GM23338 (cell line): Measurements from ENCODE around the gene MOB3B. TPM values are rescaled to one million over a fixed set of nuclear protein-coding genes. Genes with fewer than 3 reads are reported as not detected.

ENCODE experiments used
- ATAC-seq: fragments of 200-7000 bp; cut with Tn5 transposase; 3 replicates; pipeline ENCODE4 v1.9.1; 2020
- DNase-seq: peaks from one replicate; pipeline ENCODE4 v3.0.0-alpha.2; 2015; ENCODE audit warnings: low spot score
- H2AFZ ChIP-seq: fragments of 200-600 bp; sonication (generic); 2 replicates; pipeline ENCODE4 v1.8.0; 2016; ENCODE audit warnings: antibody characterized with exemption, mild to moderate bottlenecking, moderate library complexity
- H3F3A ChIP-seq: fragments of 200-600 bp; sonication (generic); replicated peaks from 2 replicates; pipeline ENCODE4 v1.8.0; 2017; ENCODE audit warnings: antibody characterized with exemption, mixed run types, low read depth
- H3K27ac ChIP-seq: fragments of 200-600 bp; sonication (generic); 2 replicates; pipeline ENCODE4 v1.6.1; 2016; ENCODE audit warnings: low read depth
- H3K27me3 ChIP-seq: fragments of 200-600 bp; sonication (generic); 2 replicates; pipeline ENCODE4 v1.8.0; 2016; ENCODE audit warnings: mild to moderate bottlenecking, mixed run types, moderate library complexity; ENCODE audit not compliant: insufficient read depth
- H3K36me3 ChIP-seq: fragments of 200-600 bp; sonication (generic); 2 replicates; pipeline ENCODE4 v1.8.0; 2016; ENCODE audit warnings: mild to moderate bottlenecking; ENCODE audit not compliant: insufficient read depth
- H3K4me1 ChIP-seq: fragments of 200-600 bp; sonication (generic); 2 replicates; pipeline ENCODE4 v1.8.0; 2016; ENCODE audit warnings: mild to moderate bottlenecking, moderate library complexity; ENCODE audit not compliant: insufficient read depth
- H3K4me2 ChIP-seq: fragments of 200-600 bp; sonication (generic); 2 replicates; pipeline ENCODE4 v1.7.1; 2017; ENCODE audit warnings: mixed run types
- H3K4me3 ChIP-seq: fragments of 200-600 bp; sonication (generic); 2 replicates; pipeline ENCODE4 v1.6.1; 2016; ENCODE audit warnings: mixed run types
- H3K79me2 ChIP-seq: fragments of 200-600 bp; sonication (generic); replicated peaks from 2 replicates; pipeline ENCODE4 v1.8.0; 2017; ENCODE audit warnings: mild to moderate bottlenecking; ENCODE audit not compliant: insufficient read depth
- H3K9me2 ChIP-seq: fragments of 200-600 bp; sonication (generic); 2 replicates; pipeline ENCODE4 v1.8.0; 2017; ENCODE audit not compliant: insufficient read depth
- H4K20me1 ChIP-seq: fragments of 200-600 bp; sonication (generic); replicated peaks from 2 replicates; pipeline ENCODE4 v1.8.0; 2017; ENCODE audit warnings: mild to moderate bottlenecking; ENCODE audit not compliant: insufficient read depth
- H3K27ac Mint-ChIP-seq: 2 replicates; pipeline ENCODE4 v1.8.0; 2020; ENCODE audit warnings: inconsistent platforms, mild to moderate bottlenecking, moderate library complexity, mixed read lengths
- H3K27me3 Mint-ChIP-seq: 3 replicates; pipeline ENCODE4 v1.8.0; 2022; ENCODE audit warnings: low read depth, mild to moderate bottlenecking, moderate library complexity, mixed read lengths, inconsistent platforms; ENCODE audit not compliant: insufficient read depth, poor library complexity
- H3K36me3 Mint-ChIP-seq: 3 replicates; pipeline ENCODE4 v1.8.0; 2021; ENCODE audit warnings: low read depth, mild to moderate bottlenecking, inconsistent platforms, moderate library complexity, mixed read lengths
- H3K4me1 Mint-ChIP-seq: 3 replicates; pipeline ENCODE4 v1.8.0; 2020; ENCODE audit warnings: mild to moderate bottlenecking, inconsistent platforms, mixed read lengths
- H3K4me3 Mint-ChIP-seq: 3 replicates; pipeline ENCODE4 v1.8.0; 2021; ENCODE audit warnings: moderate library complexity, mild to moderate bottlenecking, inconsistent platforms, mixed read lengths
- H3K9me3 Mint-ChIP-seq: 3 replicates; pipeline ENCODE4 v1.8.0; 2020; ENCODE audit warnings: moderate library complexity, mild to moderate bottlenecking, inconsistent platforms, mixed read lengths
- EZH2 ChIP-seq: fragments of 200-600 bp; sonication (generic); IDR thresholded peaks from one replicate; pipeline ENCODE4 v1.8.0; 2017; ENCODE audit warnings: antibody characterized with exemption, mild to moderate bottlenecking, low read depth; ENCODE audit not compliant: unreplicated experiment
- EZH2phosphoT487 ChIP-seq: fragments of 200-600 bp; sonication (generic); IDR thresholded peaks from one replicate; pipeline ENCODE4 v1.8.1; 2018; ENCODE audit warnings: antibody characterized with exemption; ENCODE audit not compliant: unreplicated experiment
- JUNB ChIP-seq: IDR thresholded peaks from one replicate; pipeline ENCODE4 v1.6.1; 2016; ENCODE audit warnings: antibody characterized with exemption; ENCODE audit not compliant: unreplicated experiment
- NANOG ChIP-seq: IDR thresholded peaks from 2 replicates; pipeline ENCODE4 v1.6.1; 2016; ENCODE audit warnings: antibody characterized with exemption, borderline replicate concordance
- POLR2AphosphoS5 ChIP-seq: IDR thresholded peaks from 2 replicates; pipeline ENCODE4 v1.6.1; 2016; ENCODE audit warnings: antibody characterized with exemption, low read depth
- STAT1 ChIP-seq: IDR thresholded peaks from one replicate; pipeline ENCODE4 v1.6.1; 2016; ENCODE audit warnings: antibody characterized with exemption; ENCODE audit not compliant: unreplicated experiment
- ZNF114 ChIP-seq: fragments of 250-450 bp; sonication (Bioruptor Pico); IDR thresholded peaks from 2 replicates; pipeline ENCODE4 v1.5.0; 2020; ENCODE audit warnings: mild to moderate bottlenecking, moderate library complexity
- ZNF331 ChIP-seq: fragments of 250-450 bp; sonication (Bioruptor Pico); IDR thresholded peaks from 2 replicates; pipeline ENCODE4 v1.5.0; 2020; ENCODE audit warnings: low read depth, mild to moderate bottlenecking, moderate library complexity
- polyA plus RNA-seq: library from polyadenylated mRNA; unstranded; fragments of >200 nt; fragmentation: Nextera tagmentation; extraction: Ambion mirVana; gene quantifications from 2 replicates; pipeline ENCODE4 v1.2.1, GENCODE V29; 2016
- total RNA-seq: library from RNA; depleted of rRNA; stranded (reverse); fragments of >200 nt; shearing (Covaris generic); gene quantifications from 2 replicates; pipeline ENCODE4 v1.2.3, GENCODE V29; 2014
- TF ChIP-seq, protein P1 (sequence below), 2 experiments: fragments of 200-600 bp in 1 of 2; sonication (generic) in 1 of 2; conservative IDR thresholded peaks; 2 replicates each; pipeline versions ENCODE4 v1.5.1 to v1.6.1; 2016 to 2017; ENCODE audit warnings: antibody characterized with exemption in 2 of 2, low read depth in 2 of 2, mild to moderate bottlenecking in 2 of 2, moderate library complexity in 1 of 2
- TF ChIP-seq, protein P2 (sequence below): IDR thresholded peaks from one replicate; pipeline ENCODE4 v1.6.1; 2018; ENCODE audit warnings: antibody characterized with exemption; ENCODE audit not compliant: unreplicated experiment
- TF ChIP-seq, protein P3 (sequence below): fragments of 250-450 bp; sonication (Bioruptor Pico); IDR thresholded peaks from 2 replicates; pipeline ENCODE4 v1.5.0; 2020; ENCODE audit warnings: mild to moderate bottlenecking, moderate library complexity

The MOB3B gene
- total and polyA plus RNA-seq, 2 experiments from 2014 or later: 7.6 to 12.1 TPM

DNA sequence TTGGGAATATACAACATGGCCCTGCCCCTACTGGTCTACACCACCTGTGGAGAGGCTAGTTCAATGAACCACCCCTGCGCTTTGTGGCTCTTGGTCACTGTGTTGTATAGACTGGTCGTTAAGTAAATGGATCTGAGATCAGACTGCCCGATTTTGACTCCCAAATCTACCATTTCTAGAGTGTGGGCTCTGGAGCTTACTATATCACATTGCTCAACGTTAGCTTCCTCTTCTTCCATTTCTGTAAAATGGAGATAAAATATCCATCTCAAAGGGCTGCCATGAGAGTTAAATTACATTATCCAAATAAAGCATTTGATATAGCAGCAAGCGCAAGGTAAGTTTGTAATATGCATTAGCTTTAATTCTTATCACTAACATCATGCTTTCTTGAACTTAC lies 58.2 kb downstream of the MOB3B start:
- Histone ChIP-seq H3K4me1 (peaks cover 8% of the 10 kb centered on the region; the same call in 1 of the 2 replicates), H3K36me3 (no peaks in the 10 kb centered on the region; the same call in 1 of the 2 replicates), H3K27ac (no peak overlapping the region), H3K27me3 (no peaks in the 10 kb centered on the region), H3K9me2 (no peaks in the 10 kb centered on the region), H3F3A (no peaks in the 10 kb centered on the region), H3K4me2 (no peak overlapping the region), H3K79me2 (no peaks in the 10 kb centered on the region), H4K20me1 (no peaks in the 10 kb centered on the region), H3K4me3 (no peak overlapping the region), H2AFZ (no peak overlapping the region)
- Mint-ChIP-seq H3K36me3 (peaks cover 2% of the 10 kb centered on the region; the same call in 2 of the 3 replicates), H3K9me3 (no peaks in the 10 kb centered on the region; the same call in 2 of the 3 replicates), H3K4me1 (peaks cover 36% of the 10 kb centered on the region), H3K4me3 (no peak overlapping the region), H3K27ac (no peak overlapping the region), H3K27me3 (peaks cover 11% of the 10 kb centered on the region)
- DNase-seq (no peak), ATAC-seq (no peak)
- TF ChIP-seq ZNF331 (no peak), EZH2phosphoT487 (no peak), ZNF114 (no peak), JUNB (no peak), NANOG (no peak), POLR2AphosphoS5 (no peak), EZH2 (no peak)
- TF ChIP-seq, protein P1, sequence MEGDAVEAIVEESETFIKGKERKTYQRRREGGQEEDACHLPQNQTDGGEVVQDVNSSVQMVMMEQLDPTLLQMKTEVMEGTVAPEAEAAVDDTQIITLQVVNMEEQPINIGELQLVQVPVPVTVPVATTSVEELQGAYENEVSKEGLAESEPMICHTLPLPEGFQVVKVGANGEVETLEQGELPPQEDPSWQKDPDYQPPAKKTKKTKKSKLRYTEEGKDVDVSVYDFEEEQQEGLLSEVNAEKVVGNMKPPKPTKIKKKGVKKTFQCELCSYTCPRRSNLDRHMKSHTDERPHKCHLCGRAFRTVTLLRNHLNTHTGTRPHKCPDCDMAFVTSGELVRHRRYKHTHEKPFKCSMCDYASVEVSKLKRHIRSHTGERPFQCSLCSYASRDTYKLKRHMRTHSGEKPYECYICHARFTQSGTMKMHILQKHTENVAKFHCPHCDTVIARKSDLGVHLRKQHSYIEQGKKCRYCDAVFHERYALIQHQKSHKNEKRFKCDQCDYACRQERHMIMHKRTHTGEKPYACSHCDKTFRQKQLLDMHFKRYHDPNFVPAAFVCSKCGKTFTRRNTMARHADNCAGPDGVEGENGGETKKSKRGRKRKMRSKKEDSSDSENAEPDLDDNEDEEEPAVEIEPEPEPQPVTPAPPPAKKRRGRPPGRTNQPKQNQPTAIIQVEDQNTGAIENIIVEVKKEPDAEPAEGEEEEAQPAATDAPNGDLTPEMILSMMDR (conservative IDR thresholded peaks at IDR 0.05; ENCODE audit: low read depth in 2 of 2): no peak
- TF ChIP-seq, protein P2, sequence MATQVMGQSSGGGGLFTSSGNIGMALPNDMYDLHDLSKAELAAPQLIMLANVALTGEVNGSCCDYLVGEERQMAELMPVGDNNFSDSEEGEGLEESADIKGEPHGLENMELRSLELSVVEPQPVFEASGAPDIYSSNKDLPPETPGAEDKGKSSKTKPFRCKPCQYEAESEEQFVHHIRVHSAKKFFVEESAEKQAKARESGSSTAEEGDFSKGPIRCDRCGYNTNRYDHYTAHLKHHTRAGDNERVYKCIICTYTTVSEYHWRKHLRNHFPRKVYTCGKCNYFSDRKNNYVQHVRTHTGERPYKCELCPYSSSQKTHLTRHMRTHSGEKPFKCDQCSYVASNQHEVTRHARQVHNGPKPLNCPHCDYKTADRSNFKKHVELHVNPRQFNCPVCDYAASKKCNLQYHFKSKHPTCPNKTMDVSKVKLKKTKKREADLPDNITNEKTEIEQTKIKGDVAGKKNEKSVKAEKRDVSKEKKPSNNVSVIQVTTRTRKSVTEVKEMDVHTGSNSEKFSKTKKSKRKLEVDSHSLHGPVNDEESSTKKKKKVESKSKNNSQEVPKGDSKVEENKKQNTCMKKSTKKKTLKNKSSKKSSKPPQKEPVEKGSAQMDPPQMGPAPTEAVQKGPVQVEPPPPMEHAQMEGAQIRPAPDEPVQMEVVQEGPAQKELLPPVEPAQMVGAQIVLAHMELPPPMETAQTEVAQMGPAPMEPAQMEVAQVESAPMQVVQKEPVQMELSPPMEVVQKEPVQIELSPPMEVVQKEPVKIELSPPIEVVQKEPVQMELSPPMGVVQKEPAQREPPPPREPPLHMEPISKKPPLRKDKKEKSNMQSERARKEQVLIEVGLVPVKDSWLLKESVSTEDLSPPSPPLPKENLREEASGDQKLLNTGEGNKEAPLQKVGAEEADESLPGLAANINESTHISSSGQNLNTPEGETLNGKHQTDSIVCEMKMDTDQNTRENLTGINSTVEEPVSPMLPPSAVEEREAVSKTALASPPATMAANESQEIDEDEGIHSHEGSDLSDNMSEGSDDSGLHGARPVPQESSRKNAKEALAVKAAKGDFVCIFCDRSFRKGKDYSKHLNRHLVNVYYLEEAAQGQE: no peak

DNA sequence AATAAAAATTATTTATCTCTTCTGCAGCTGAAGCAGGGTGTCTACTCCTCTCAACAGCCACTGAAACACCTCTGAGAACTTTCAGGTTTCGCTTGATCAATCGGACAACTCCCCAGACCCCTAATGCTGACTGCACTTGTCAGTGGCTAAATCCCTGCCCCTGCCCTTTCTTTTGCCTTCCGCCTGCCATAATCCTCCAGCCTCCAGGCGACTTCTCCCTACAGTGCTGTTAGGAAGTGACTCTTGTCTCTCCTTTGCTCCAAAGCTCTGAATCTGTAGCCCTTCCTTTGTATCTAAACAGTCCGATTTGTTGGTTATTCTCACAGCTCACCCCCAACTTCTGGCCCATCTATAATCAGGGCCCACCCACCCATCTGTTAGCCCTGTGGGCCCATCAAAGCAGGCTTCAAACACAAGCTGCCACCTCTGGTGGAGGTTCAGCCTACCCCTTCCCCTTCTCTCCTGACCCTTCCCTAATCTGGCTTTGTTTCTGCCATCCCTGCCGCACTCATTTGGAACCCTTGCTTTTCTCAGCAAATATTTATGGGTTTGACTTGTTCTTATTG lies 59.2 kb downstream of the MOB3B start:
- Mint-ChIP-seq H3K4me3 (no peak overlapping the region), H3K9me3 (peaks cover 2% of the 10 kb centered on the region; the same call in 1 of the 3 replicates), H3K4me1 (peaks cover 36% of the 10 kb centered on the region), H3K27me3 (peaks cover 11% of the 10 kb centered on the region), H3K36me3 (peaks cover 7% of the 10 kb centered on the region; the same call in 2 of the 3 replicates), H3K27ac (peak overlapping the region; percentile 20; the same call in 1 of the 2 replicates)
- Histone ChIP-seq H3K36me3 (no peaks in the 10 kb centered on the region; the same call in 1 of the 2 replicates), H3K4me3 (no peak overlapping the region), H3K27me3 (no peaks in the 10 kb centered on the region), H3K9me2 (0 out of 2 replicates have a peak, but pooled peaks cover 2% of the 10 kb centered on the region), H3K4me2 (no peak overlapping the region), H3K27ac (no peak overlapping the region), H2AFZ (no peak overlapping the region), H3K4me1 (peaks cover 8% of the 10 kb centered on the region; the same call in 1 of the 2 replicates), H4K20me1 (no peaks in the 10 kb centered on the region), H3F3A (no peaks in the 10 kb centered on the region), H3K79me2 (no peaks in the 10 kb centered on the region)
- no peak for DNase-seq
- ATAC-seq: peak; percentile 54
- TF ChIP-seq STAT1: no peak
- TF ChIP-seq, protein P3, sequence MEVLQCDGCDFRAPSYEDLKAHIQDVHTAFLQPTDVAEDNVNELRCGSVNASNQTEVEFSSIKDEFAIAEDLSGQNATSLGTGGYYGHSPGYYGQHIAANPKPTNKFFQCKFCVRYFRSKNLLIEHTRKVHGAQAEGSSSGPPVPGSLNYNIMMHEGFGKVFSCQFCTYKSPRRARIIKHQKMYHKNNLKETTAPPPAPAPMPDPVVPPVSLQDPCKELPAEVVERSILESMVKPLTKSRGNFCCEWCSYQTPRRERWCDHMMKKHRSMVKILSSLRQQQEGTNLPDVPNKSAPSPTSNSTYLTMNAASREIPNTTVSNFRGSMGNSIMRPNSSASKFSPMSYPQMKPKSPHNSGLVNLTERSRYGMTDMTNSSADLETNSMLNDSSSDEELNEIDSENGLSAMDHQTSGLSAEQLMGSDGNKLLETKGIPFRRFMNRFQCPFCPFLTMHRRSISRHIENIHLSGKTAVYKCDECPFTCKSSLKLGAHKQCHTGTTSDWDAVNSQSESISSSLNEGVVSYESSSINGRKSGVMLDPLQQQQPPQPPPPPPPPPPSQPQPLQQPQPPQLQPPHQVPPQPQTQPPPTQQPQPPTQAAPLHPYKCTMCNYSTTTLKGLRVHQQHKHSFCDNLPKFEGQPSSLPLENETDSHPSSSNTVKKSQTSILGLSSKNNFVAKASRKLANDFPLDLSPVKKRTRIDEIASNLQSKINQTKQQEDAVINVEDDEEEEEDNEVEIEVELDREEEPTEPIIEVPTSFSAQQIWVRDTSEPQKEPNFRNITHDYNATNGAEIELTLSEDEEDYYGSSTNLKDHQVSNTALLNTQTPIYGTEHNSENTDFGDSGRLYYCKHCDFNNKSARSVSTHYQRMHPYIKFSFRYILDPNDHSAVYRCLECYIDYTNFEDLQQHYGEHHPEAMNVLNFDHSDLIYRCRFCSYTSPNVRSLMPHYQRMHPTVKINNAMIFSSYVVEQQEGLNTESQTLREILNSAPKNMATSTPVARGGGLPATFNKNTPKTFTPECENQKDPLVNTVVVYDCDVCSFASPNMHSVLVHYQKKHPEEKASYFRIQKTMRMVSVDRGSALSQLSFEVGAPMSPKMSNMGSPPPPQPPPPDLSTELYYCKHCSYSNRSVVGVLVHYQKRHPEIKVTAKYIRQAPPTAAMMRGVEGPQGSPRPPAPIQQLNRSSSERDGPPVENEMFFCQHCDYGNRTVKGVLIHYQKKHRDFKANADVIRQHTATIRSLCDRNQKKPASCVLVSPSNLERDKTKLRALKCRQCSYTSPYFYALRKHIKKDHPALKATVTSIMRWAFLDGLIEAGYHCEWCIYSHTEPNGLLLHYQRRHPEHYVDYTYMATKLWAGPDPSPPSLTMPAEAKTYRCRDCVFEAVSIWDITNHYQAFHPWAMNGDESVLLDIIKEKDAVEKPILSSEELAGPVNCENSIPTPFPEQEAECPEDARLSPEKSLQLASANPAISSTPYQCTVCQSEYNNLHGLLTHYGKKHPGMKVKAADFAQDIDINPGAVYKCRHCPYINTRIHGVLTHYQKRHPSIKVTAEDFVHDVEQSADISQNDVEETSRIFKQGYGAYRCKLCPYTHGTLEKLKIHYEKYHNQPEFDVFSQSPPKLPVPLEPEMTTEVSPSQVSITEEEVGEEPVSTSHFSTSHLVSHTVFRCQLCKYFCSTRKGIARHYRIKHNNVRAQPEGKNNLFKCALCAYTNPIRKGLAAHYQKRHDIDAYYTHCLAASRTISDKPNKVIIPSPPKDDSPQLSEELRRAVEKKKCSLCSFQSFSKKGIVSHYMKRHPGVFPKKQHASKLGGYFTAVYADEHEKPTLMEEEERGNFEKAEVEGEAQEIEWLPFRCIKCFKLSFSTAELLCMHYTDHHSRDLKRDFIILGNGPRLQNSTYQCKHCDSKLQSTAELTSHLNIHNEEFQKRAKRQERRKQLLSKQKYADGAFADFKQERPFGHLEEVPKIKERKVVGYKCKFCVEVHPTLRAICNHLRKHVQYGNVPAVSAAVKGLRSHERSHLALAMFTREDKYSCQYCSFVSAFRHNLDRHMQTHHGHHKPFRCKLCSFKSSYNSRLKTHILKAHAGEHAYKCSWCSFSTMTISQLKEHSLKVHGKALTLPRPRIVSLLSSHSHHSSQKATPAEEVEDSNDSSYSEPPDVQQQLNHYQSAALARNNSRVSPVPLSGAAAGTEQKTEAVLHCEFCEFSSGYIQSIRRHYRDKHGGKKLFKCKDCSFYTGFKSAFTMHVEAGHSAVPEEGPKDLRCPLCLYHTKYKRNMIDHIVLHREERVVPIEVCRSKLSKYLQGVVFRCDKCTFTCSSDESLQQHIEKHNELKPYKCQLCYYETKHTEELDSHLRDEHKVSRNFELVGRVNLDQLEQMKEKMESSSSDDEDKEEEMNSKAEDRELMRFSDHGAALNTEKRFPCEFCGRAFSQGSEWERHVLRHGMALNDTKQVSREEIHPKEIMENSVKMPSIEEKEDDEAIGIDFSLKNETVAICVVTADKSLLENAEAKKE (CRISPR knock-in tag): no peak
